D721Med (cell line): ENCODE data around the gene CCR7.

Experiments
- DNase-seq: peaks from one replicate; pipeline ENCODE4 v3.0.0; 2011; ENCODE audit warnings: low spot score; ENCODE audit not compliant: insufficient read length
- FAIRE-seq: peaks from 2 replicates; lab custom pipeline; 2011; peaks lifted over from hg19 to GRCh38; lab: Jason Lieb, UNC
- TF ChIP-seq, protein P1 (sequence below): IDR thresholded peaks from 2 replicates; pipeline ENCODE4 v1.5.1; 2012; ENCODE audit warnings: mild to moderate bottlenecking, control low read depth; ENCODE audit not compliant: insufficient read depth; ENCODE audit errors: missing control alignments

CCR7 gene

DNA sequence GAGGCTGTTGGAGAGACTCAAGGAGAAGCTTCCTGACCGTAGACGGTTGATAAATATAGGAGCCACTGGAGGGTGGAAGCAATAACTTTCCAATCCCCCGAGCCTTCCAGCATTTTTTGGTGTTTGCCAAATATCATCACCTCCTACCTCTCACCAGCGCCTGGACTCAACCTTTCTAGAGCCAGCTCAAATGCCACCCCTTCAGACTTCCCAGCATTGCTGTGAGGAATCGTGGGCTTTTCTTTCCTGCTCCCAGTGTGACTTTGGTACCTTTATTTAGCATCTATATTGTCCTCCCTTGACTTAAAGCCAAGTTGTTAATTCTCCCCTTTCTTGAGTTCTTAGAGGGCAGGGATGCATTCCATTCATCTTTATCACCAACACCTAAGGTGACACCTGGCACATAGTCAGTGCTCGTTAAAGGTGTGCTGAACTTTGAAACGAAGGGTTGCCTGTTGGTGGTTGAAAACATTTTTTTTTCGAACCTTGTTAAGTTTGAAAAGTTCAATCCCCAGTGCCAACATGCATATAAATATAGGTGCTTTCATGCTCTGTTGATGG lies 35.3 kb upstream of the CCR7 start:
- no peak for FAIRE-seq
- TF ChIP-seq, protein P1, sequence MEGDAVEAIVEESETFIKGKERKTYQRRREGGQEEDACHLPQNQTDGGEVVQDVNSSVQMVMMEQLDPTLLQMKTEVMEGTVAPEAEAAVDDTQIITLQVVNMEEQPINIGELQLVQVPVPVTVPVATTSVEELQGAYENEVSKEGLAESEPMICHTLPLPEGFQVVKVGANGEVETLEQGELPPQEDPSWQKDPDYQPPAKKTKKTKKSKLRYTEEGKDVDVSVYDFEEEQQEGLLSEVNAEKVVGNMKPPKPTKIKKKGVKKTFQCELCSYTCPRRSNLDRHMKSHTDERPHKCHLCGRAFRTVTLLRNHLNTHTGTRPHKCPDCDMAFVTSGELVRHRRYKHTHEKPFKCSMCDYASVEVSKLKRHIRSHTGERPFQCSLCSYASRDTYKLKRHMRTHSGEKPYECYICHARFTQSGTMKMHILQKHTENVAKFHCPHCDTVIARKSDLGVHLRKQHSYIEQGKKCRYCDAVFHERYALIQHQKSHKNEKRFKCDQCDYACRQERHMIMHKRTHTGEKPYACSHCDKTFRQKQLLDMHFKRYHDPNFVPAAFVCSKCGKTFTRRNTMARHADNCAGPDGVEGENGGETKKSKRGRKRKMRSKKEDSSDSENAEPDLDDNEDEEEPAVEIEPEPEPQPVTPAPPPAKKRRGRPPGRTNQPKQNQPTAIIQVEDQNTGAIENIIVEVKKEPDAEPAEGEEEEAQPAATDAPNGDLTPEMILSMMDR = no peak
- DNase-seq = no peak

DNA sequence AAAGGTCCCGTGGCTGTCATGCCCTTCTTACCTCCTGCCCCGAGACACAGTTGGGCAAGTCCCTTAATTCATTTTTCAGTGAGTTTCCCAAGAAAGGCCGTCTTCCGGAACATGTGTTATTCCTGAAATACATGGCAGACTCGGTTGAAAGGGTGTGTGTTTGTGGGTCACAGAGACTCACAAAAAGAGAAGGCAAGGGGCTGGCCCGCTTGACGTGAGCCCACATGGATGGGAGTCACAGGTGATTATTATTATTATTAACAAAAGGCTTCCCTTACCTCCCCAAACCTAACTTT lies 34.1 kb upstream of the CCR7 start:
- TF ChIP-seq, protein P1 = no peak
- FAIRE-seq (no peak), DNase-seq (no peak)

DNA sequence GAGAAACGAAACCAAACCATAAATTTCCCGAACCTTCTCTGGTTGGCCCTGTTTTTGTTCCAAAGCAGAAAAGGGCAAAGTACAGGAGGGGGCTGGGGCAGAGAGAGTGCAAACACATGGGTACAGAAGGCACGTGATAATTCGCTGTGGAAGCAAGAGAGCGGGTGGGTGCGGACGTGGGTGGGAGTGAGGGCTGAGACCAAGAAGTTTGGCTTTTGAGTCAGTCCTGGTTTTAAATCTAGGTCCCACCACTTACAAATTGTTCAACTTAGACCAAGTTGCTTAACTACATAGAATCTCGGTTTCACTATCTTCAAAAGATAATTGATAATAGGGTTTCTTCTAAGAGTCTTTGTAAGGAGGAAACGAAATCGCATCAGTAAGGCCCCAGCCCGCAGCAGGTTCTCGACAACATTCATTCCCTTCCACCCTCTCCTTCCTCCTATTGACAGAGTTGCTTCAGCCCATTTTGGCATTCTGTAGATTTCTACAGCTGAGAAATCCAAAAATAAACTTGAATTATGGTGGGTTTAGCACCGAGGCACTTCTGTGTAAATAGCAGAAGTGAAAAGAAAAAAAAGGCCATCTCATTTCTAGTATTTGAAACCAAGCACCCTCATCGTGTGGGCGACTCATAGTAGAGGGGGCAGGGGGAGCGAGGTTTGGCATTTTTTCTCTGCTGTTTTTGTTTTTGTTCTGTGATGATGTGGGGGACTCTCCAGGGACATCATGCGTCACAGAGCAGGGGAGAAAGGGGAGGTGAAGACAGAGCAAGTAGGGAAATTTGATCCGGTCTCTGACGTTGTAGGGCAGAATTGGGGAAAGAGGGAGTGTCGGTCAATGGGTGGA lies 33.6 kb upstream of the CCR7 start:
- FAIRE-seq (no peak), DNase-seq (no peak)
- TF ChIP-seq, protein P1 = no peak

DNA sequence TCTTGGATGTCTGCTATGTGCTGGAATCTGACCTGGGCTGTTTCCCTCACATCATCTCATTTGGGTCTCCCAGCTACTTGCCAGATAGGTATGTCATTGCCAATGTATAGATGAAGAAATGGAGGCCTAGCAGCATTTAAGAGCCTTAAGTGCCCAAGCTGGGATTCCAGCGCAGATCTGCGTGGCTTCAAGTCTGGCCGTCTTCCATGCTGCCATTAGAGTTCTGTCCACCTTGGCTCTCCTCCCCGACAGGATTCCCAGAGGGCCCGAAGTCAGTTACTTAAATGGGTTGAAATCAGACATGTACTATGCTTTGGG lies 33.0 kb upstream of the CCR7 start:
- FAIRE-seq = no peak
- DNase-seq = no peak
- TF ChIP-seq, protein P1 = no peak

DNA sequence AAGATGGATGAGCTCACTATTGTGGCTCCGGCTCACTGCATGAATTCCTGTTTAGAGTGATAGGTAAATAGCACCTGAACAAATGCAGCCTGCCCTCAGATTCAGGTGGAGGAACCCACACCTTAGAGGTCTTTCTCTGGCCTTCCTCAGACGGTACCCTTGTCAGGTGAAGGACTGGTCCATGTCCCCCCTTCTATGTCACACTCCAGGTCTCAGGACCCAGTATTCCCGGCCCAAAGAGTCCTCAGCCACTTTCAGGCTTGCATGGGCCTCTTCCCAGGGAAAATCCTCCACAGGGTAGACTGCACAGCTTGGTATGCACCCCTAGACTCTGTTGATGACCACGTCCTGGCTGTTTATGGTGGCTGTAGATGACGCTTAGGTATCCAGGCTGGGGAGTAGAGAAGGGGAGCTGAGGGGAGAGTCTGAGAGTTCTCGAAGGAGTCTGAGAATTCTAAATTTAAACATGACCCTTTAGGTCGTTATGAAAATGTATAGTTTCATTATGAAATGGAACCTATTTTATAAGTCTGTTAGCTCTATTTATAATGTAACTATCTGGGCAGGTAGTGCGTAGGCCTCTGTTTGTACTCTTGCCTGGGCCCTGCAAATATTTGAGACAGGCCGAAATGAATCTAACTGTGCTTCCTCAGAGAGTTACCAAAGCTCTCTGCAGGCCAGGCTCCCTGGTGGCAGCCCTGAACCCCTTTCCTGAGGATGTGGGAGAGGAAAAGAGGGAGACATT lies 32.5 kb upstream of the CCR7 start:
- DNase-seq (no peak), FAIRE-seq (no peak)
- TF ChIP-seq, protein P1 = no peak

DNA sequence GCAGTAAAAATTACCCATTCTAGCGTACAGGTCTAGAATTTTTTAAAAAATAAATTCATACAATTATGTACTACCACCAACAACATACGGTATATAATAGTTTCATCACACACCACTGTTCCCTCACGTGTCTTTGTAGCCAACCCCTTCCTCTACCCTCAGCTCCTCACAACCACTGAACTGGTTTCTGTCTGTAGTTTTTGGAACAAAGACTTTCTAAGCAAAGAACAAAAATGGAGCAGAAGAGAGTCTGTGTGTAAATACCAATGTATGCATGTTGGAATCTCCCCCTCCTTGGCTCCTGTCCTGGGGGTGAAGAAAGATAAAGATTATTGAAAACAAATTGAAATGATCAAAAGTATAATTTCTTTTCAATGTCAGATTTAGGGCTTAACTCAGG lies 31.9 kb upstream of the CCR7 start:
- TF ChIP-seq, protein P1 = no peak
- DNase-seq = no peak
- no peak for FAIRE-seq
